BJ (cell line): ENCODE measurements around the gene TCF12. TPM values are rescaled to one million over a fixed set of nuclear protein-coding genes. Genes with fewer than 3 reads are reported as not detected.

Source experiments
- CTCF ChIA-PET: fragments of 350-600 bp; formaldehyde crosslinking; extraction: SDS; loops from one replicate; lab custom pipeline; 2021; ENCODE audit warnings: antibody characterized with exemption, inconsistent platforms; lab: Yijun Ruan, JAX
- POLR2A ChIA-PET: fragments of 300-600 bp; sonication (Branson Sonifier 250); formaldehyde crosslinking; extraction: SDS; loops from one replicate; lab custom pipeline; 2021; ENCODE audit warnings: antibody characterized with exemption; lab: Charles Lee
- DNase-seq: peaks from one replicate; pipeline ENCODE4 v3.0.0-alpha.2; 2011; ENCODE audit warnings: low read depth
- H3K27me3 ChIP-seq: 2 replicates; pipeline ENCODE4 v1.6.0; 2011; ENCODE audit warnings: low read length; ENCODE audit not compliant: control insufficient read depth, insufficient read depth
- H3K36me3 ChIP-seq: 2 replicates; pipeline ENCODE4 v1.5.1; 2011; ENCODE audit warnings: low read length; ENCODE audit not compliant: control insufficient read depth, insufficient read depth
- H3K4me3 ChIP-seq: 2 replicates; pipeline ENCODE4 v1.5.1; 2011; ENCODE audit warnings: low read depth, mild to moderate bottlenecking, control low read depth, low read length
- polyA plus RNA-seq: library from polyadenylated mRNA; depleted of rRNA; stranded (reverse); fragments of >200 nt; gene quantifications from 2 replicates; pipeline ENCODE4 v1.2.3, GENCODE V29; 2011
- TF ChIP-seq, protein P1 (sequence below): IDR thresholded peaks from 2 replicates; pipeline ENCODE4 v1.5.1; 2011; ENCODE audit warnings: low read depth, mild to moderate bottlenecking, control low read depth, inconsistent platforms, low read length, moderate library complexity; ENCODE audit not compliant: insufficient read depth

Gene TCF12
- polyA plus RNA-seq, 1 experiment: 134 TPM

DNA sequence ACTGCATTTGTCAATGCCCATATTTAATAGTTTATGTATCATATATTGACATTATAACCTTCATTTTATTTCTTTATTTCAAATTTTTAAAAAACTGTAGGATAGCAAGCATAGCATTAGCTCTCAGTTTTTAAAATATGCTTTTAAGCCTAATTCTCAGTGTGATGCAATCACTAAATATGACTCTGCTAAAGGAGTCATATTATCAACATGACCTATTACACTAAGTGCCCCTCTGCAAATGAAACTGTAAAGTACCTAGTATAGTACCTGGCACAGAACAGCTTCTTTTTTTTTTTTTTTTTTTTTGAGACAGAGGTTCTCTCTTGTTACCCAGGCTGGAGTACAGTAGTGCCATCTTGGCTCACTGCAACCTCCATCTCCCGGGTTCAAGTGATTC is 278.4 kb downstream of the TCF12 start:
- DNase-seq: no peak
- CTCF ChIA-PET: interaction anchor here (0.6 kb wide), 1 partner anchor 249 kb away, joined by 5 read pairs; no protein-coding TSS in a partner anchor
- H3K27me3 ChIP-seq: no peaks in the 10 kb centered on the region
- POLR2A ChIA-PET: no interaction called here
- H3K4me3 ChIP-seq: no peak overlapping the region
- peaks cover 1% of the 10 kb centered on the region; the same call in 1 of the 2 replicates for H3K36me3 ChIP-seq
- TF ChIP-seq, protein P1, sequence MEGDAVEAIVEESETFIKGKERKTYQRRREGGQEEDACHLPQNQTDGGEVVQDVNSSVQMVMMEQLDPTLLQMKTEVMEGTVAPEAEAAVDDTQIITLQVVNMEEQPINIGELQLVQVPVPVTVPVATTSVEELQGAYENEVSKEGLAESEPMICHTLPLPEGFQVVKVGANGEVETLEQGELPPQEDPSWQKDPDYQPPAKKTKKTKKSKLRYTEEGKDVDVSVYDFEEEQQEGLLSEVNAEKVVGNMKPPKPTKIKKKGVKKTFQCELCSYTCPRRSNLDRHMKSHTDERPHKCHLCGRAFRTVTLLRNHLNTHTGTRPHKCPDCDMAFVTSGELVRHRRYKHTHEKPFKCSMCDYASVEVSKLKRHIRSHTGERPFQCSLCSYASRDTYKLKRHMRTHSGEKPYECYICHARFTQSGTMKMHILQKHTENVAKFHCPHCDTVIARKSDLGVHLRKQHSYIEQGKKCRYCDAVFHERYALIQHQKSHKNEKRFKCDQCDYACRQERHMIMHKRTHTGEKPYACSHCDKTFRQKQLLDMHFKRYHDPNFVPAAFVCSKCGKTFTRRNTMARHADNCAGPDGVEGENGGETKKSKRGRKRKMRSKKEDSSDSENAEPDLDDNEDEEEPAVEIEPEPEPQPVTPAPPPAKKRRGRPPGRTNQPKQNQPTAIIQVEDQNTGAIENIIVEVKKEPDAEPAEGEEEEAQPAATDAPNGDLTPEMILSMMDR: no peak

DNA sequence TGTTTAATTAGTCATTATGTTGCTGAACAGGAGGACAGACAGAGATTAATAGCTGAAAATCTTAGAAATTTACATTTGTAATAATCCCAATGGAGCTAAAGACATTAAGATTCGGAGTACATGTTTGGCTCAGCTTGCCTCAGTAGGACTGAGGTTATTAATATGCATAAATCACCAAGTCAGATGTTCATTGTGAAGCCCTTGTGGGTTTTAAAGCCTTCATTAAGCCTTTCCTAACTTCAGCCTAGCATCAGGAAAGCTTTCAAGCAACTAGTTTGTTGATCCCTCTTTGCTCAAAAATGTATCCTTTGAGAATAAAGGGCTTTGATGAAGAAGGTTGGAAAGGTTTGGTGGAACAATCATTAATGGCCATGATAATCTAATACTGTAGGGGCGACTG is 279.7 kb downstream of the TCF12 start:
- Histone ChIP-seq H3K36me3 (peaks cover 1% of the 10 kb centered on the region; the same call in 1 of the 2 replicates), H3K27me3 (no peaks in the 10 kb centered on the region), H3K4me3 (no peak overlapping the region)
- CTCF ChIA-PET: interaction anchor here (2.7 kb wide), 1 partner anchor 15 kb away, joined by 9 read pairs; no protein-coding TSS in a partner anchor
- DNase-seq: no peak
- TF ChIP-seq, protein P1: no peak
- POLR2A ChIA-PET: no interaction called here

DNA sequence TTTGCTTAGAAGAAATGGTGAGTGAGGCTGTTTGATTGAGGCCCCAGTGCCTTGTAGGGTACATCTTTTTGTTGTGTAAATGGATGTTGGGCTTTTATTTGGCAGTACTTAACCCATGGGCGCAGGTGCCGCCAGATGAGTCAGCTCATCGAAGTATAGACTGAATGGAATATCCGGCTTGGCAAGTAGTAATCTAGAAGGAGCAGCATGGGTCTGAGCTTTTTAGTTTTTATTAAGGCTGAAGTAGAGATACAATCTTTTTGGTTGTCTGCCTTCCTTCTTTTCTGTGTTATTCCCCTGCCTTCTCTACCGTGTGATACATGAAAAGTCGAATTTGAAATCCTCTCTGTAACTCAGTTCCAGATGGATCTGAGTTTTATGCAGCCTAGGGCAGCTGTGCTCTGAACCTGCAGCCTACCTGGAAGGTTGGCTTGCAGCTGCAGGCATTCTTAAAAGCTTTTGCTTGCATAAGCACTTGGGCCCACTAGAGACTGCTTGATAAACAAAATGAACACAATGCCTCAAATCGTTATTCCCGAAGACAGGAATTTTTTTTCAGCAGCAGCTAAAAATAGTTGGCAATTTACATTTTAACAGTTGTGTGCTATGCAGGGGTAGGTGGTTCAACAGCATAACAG is 280.3 kb downstream of the TCF12 start:
- H3K4me3 ChIP-seq: no peak overlapping the region
- no peak for DNase-seq
- no peaks in the 10 kb centered on the region for H3K27me3 ChIP-seq
- H3K36me3 ChIP-seq: peaks cover 1% of the 10 kb centered on the region; the same call in 1 of the 2 replicates
- CTCF ChIA-PET: interaction anchor here (0.6 to 2.7 kb wide), 3 partner anchors 8 to 15 kb away, joined by 3 to 9 read pairs (median 4); no protein-coding TSS in a partner anchor
- POLR2A ChIA-PET: no interaction called here
- TF ChIP-seq, protein P1: no peak

DNA sequence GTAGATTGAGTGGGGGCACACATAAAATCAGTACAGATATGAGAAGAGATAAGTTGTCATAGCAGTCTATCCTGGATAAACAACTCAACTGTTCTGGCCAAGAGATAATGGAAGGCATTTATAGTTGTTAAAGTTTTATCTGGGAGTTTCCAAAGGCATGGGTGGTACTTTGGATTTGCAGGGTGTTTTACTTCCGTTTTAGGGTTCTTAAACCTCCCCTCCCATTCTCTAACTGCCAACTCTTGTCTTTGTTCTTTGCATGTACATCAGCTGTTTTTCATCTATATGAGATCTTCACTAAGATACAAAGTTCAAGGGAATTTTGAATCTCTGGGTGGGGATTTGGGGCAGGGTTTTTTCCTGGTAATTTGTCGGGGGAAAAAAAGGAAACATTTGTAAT is 283.1 kb downstream of the TCF12 start:
- POLR2A ChIA-PET: no interaction called here
- H3K27me3 ChIP-seq: no peaks in the 10 kb centered on the region
- TF ChIP-seq, protein P1: no peak
- no peak for DNase-seq
- no peak overlapping the region for H3K4me3 ChIP-seq
- H3K36me3 ChIP-seq: peaks cover 1% of the 10 kb centered on the region; the same call in 1 of the 2 replicates
- CTCF ChIA-PET: interaction anchor here (1.1 kb wide), 1 partner anchor 102 kb away, joined by 3 read pairs; no protein-coding TSS in a partner anchor

DNA sequence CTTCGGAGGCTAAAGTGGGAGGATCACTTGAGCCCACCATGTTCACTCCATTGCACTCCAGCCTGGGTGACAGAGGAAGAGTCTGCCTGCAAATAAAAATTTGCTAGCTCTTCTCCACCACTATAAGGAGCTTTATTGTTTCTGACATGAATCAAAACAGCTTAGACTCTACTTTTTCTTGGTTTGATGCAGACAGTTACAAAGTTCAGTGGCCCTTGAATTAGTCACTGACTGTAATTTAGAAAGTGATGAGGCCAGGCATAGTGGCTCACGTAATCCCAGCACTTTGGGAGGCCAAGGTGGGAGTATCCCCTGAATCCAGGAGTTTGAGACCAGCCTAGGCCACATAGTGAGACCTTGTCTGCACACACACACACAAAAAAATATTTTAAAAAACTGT is 285.5 kb downstream of the TCF12 start:
- Histone ChIP-seq H3K36me3 (peaks cover 1% of the 10 kb centered on the region; the same call in 1 of the 2 replicates), H3K27me3 (no peaks in the 10 kb centered on the region), H3K4me3 (no peak overlapping the region)
- no peak for DNase-seq
- TF ChIP-seq, protein P1: no peak
- CTCF ChIA-PET: interaction anchor here (0.6 to 3.3 kb wide), 3 partner anchors 10 to 58 kb away, joined by 3 to 13 read pairs (median 4); no protein-coding TSS in a partner anchor
- POLR2A ChIA-PET: no interaction called here
